ENCODE results near the gene SFRP5.

The SFRP5 gene

GRCh38 chr10:97771913-97772823 lies at the start of gene SFRP5:
SFRP5 (minus strand) TSS chr10:97771999; CDS start chr10:97771833, 166 bp downstream.
- DNase-seq = no peak

- DNase-seq = no peak
These were observed 48.4 kb upstream of the SFRP5 start for GRCh38 chr10:97820096-97820704.

GRCh38 chr10:97818572-97818971 lies 46.8 kb upstream of the SFRP5 start:
- no peak for DNase-seq

GRCh38 chr10:97816609-97817008 lies 44.8 kb upstream of the SFRP5 start:
- no peak for DNase-seq

- no peak for DNase-seq
These were observed 43.2 kb upstream of the SFRP5 start for GRCh38 chr10:97814996-97815395.

- DNase-seq = no peak
These were observed 41.5 kb upstream of the SFRP5 start for GRCh38 chr10:97813311-97813710.

- no peak for DNase-seq
These were observed 40.9 kb upstream of the SFRP5 start for GRCh38 chr10:97812696-97813095.

- no peak for DNase-seq
These were observed 40.2 kb upstream of the SFRP5 start for GRCh38 chr10:97811958-97812357.

- DNase-seq = no peak
These were observed 38.6 kb upstream of the SFRP5 start for GRCh38 chr10:97810446-97810845.

- no peak for DNase-seq
These were observed 34.1 kb upstream of the SFRP5 start for GRCh38 chr10:97805949-97806348.

- DNase-seq = peak; percentile 20
These were observed 33.5 kb upstream of the SFRP5 start for GRCh38 chr10:97805096-97805884.

GRCh38 chr10:97801422-97801821 lies 29.6 kb upstream of the SFRP5 start:
- DNase-seq = no peak

GRCh38 chr10:97800474-97800873 lies 28.7 kb upstream of the SFRP5 start:
- no peak for DNase-seq

GRCh38 chr10:97798958-97799610 lies 27.3 kb upstream of the SFRP5 start:
- no peak for DNase-seq

- no peak for DNase-seq
These were observed 24.9 kb upstream of the SFRP5 start for GRCh38 chr10:97796651-97797050.

- no peak for DNase-seq
These were observed 24.1 kb upstream of the SFRP5 start for GRCh38 chr10:97795886-97796285.

GRCh38 chr10:97791824-97792721 lies 20.3 kb upstream of the SFRP5 start:
- peak; percentile 47 for DNase-seq

GRCh38 chr10:97789770-97790397 lies 18.1 kb upstream of the SFRP5 start:
- no peak for DNase-seq

- DNase-seq = no peak
These were observed 17.0 kb upstream of the SFRP5 start for GRCh38 chr10:97788552-97789442.

GRCh38 chr10:97785731-97786130 lies 13.9 kb upstream of the SFRP5 start:
- no peak for DNase-seq
